HepG2 (cell line): Measurements from ENCODE around the gene DLX5. TPM values are rescaled to one million over a fixed set of nuclear protein-coding genes. Genes with fewer than 3 reads are reported as not detected.

Experiments used
- ATAC-seq: fragments of 200-7000 bp; cut with Tn5 transposase; 3 replicates; pipeline ENCODE4 v1.9.1; 2020; ENCODE audit warnings: mild to moderate bottlenecking, moderate library complexity
- BruUV-seq: library from RNA; stranded (reverse); fragments of 400-500 nt; replicated peaks from 2 replicates; lab custom pipeline; 2021; lab: Mats Ljungman, UMichigan
- CTCF ChIA-PET: fragments of 300-600 bp; formaldehyde crosslinking; extraction: SDS; loops from one replicate; lab custom pipeline; 2021; ENCODE audit warnings: low total read pairs, inconsistent platforms, low intra/inter-chr PET ratio; lab: Yijun Ruan, JAX
- POLR2A ChIA-PET: fragments of 350-600 bp; sonication (Branson Sonifier 250); formaldehyde crosslinking; loops from one replicate; lab custom pipeline; 2020; ENCODE audit warnings: antibody characterized with exemption, inconsistent platforms; lab: Yijun Ruan, JAX
- DNase-seq: peaks from one replicate; pipeline ENCODE4 v3.0.0-alpha.2; 2015; ENCODE audit warnings: low spot score
- FAIRE-seq: peaks from 3 replicates; lab custom pipeline; 2011; peaks lifted over from hg19 to GRCh38; lab: Jason Lieb, UNC
- H2AFZ ChIP-seq: one replicate; pipeline ENCODE4 v1.6.1; 2011; ENCODE audit warnings: low read length, inconsistent platforms
- H3K27ac ChIP-seq: fragments of 300-600 bp; 3 replicates; pipeline ENCODE4 v1.8.0; 2011; ENCODE audit warnings: mixed run types, mild to moderate bottlenecking, mixed read lengths, low read length, inconsistent platforms; ENCODE audit not compliant: insufficient read depth; ENCODE audit errors: extremely low read length
- H3K27me3 ChIP-seq, 2 experiments: fragments of 200-600 bp in 1 of 2; 2 replicates in 1 of 2; 3 replicates in 1 of 2; pipeline versions ENCODE4 v1.6.0 to v1.8.0; 2011; ENCODE audit warnings: low read length in 2 of 2, mild to moderate bottlenecking in 2 of 2, moderate library complexity in 2 of 2, inconsistent platforms in 1 of 2; ENCODE audit not compliant: insufficient read depth in 2 of 2, control insufficient read depth in 1 of 2
- H3K36me3 ChIP-seq, 2 experiments: fragments of 200-600 bp in 1 of 2; replicated peaks in 1 of 2; 2 replicates in 1 of 2; 3 replicates in 1 of 2; pipeline versions ENCODE4 v1.5.1 to v1.8.0; 2011; ENCODE audit warnings: low read length in 2 of 2, inconsistent platforms in 1 of 2; ENCODE audit not compliant: insufficient read depth in 2 of 2, control insufficient read depth in 1 of 2
- H3K4me1 ChIP-seq: 2 replicates; pipeline ENCODE4 v1.5.1; 2012; ENCODE audit warnings: low read length, inconsistent platforms; ENCODE audit not compliant: insufficient read depth
- H3K4me2 ChIP-seq: 2 replicates; pipeline ENCODE4 v1.6.0; 2011; ENCODE audit warnings: low read depth, low read length, inconsistent platforms
- H3K4me3 ChIP-seq, 3 experiments: fragments of 200-600 bp in 1 of 3; sonication (generic), shearing (Covaris generic) in 1 of 3; replicated peaks in 1 of 3; 2 replicates each; pipeline ENCODE4 v1.5.1; 2011 to 2016; ENCODE audit warnings: low read length in 3 of 3, inconsistent platforms in 2 of 3, low read depth in 2 of 3, mild to moderate bottlenecking in 2 of 3, control low read depth in 1 of 3, mixed read lengths in 1 of 3; ENCODE audit not compliant: insufficient read depth in 1 of 3
- H3K79me2 ChIP-seq: one replicate; pipeline ENCODE4 v1.6.1; 2011; ENCODE audit warnings: low read length, inconsistent platforms; ENCODE audit not compliant: insufficient read depth
- H3K9ac ChIP-seq: 2 replicates; pipeline ENCODE4 v1.6.0; 2011; ENCODE audit warnings: mild to moderate bottlenecking, low read depth, low read length, inconsistent platforms; ENCODE audit not compliant: insufficient read depth
- H3K9me3 ChIP-seq: 2 replicates; pipeline ENCODE4 v1.5.1; 2012; ENCODE audit warnings: mild to moderate bottlenecking, low read length
- H4K20me1 ChIP-seq: 2 replicates; pipeline ENCODE4 v1.6.0; 2011; ENCODE audit warnings: inconsistent platforms, mild to moderate bottlenecking, low read length, moderate library complexity; ENCODE audit not compliant: insufficient read depth
- ADNP ChIP-seq: sonication (generic); formaldehyde crosslinking; IDR thresholded peaks from 2 replicates; pipeline ENCODE4 v1.4.0; 2020; ENCODE audit warnings: missing genetic modification reagents
- ATM ChIP-seq: fragments of 450-650 bp; IDR thresholded peaks from 2 replicates; pipeline ENCODE4 v1.7.1; 2017; ENCODE audit warnings: mild to moderate bottlenecking, borderline replicate concordance
- CBX5 ChIP-seq: sonication (generic); formaldehyde crosslinking; IDR thresholded peaks from 2 replicates; pipeline ENCODE4 v1.4.0; 2020; ENCODE audit warnings: missing genetic modification reagents, borderline replicate concordance
- SAP130 ChIP-seq: IDR thresholded peaks from 2 replicates; pipeline ENCODE4 v1.6.1; 2016; ENCODE audit warnings: low read depth
- SRSF4 ChIP-seq: fragments of 200-400 bp; formaldehyde crosslinking; IDR thresholded peaks from one replicate; pipeline ENCODE4 v1.6.1; 2018; ENCODE audit warnings: mild to moderate bottlenecking, low read depth, low read length, moderate library complexity; ENCODE audit not compliant: poor library complexity, severe bottlenecking
- ZBTB20 ChIP-seq: sonication (generic); formaldehyde crosslinking; IDR thresholded peaks from 2 replicates; pipeline ENCODE4 v1.8.1; 2023; ENCODE audit warnings: missing genetic modification reagents, low read depth, mild to moderate bottlenecking, borderline replicate concordance
- ZFP37 ChIP-seq: sonication (generic); formaldehyde crosslinking; IDR thresholded peaks from 2 replicates; pipeline ENCODE4 v1.4.0; 2020; ENCODE audit warnings: missing genetic modification reagents, borderline replicate concordance
- ZIK1 ChIP-seq: sonication (generic); formaldehyde crosslinking; IDR thresholded peaks from 2 replicates; pipeline ENCODE4 v1.5.0; 2020; ENCODE audit warnings: mild to moderate bottlenecking, low read depth, missing genetic modification reagents, borderline replicate concordance
- ZNF772 ChIP-seq: sonication (generic); formaldehyde crosslinking; IDR thresholded peaks from 2 replicates; pipeline ENCODE4 v1.5.0; 2020; ENCODE audit warnings: mild to moderate bottlenecking, missing genetic modification reagents
- ZNF878 ChIP-seq: sonication (generic); formaldehyde crosslinking; IDR thresholded peaks from 2 replicates; pipeline ENCODE4 v1.8.1; 2023; ENCODE audit warnings: mild to moderate bottlenecking, missing genetic modification reagents, moderate library complexity
- in situ Hi-C: cut with HindIII; loops from 2 replicates; pipeline ENCODE4 v1.10.0; 2017; ENCODE audit warnings: low pct_unique_long_range_greater_than_20kb; ENCODE audit not compliant: extremely low pct_ligation_motif_present
- intact Hi-C: fragments of 100-400 bp; cut with micrococcal nuclease; formaldehyde crosslinking; loops from one replicate; pipeline ENCODE4 v1.10.0; 2022; ENCODE audit not compliant: unreplicated experiment
- polyA plus RNA-seq, 8 experiments: library from polyadenylated mRNA; depleted of rRNA in 3 of 8; stranded (reverse) in 7 of 8; unstranded in 1 of 8; fragments of >200 nt; fragmentation: Illumina TruSeq in 4 of 8; extraction: Trizol in 4 of 8; gene quantifications; 2 replicates each; pipeline versions ENCODE4 v1.2.1 to v1.2.3, GENCODE V29; 2011 to 2016; ENCODE audit warnings: low read depth in 4 of 8, missing spikeins in 1 of 8, mixed read lengths in 1 of 8; ENCODE audit not compliant: insufficient read depth in 1 of 8
- total RNA-seq, 5 experiments: library from RNA; depleted of rRNA; stranded (reverse); fragments of >200 nt; fragmentation: Illumina TruSeq; extraction: Trizol; gene quantifications; 2 replicates each; pipeline ENCODE4 v1.2.3, GENCODE V29; 2016; ENCODE audit warnings: low read depth in 1 of 5
- TF ChIP-seq, protein P1 (sequence below): sonication (generic); formaldehyde crosslinking; IDR thresholded peaks from 2 replicates; pipeline ENCODE4 v1.8.0; 2022; ENCODE audit warnings: mild to moderate bottlenecking, missing genetic modification reagents
- TF ChIP-seq, protein P2 (sequence below): sonication (generic); formaldehyde crosslinking; IDR thresholded peaks from 2 replicates; pipeline ENCODE4 v1.4.0; 2020; ENCODE audit warnings: low read depth, mild to moderate bottlenecking, missing genetic modification reagents
- TF ChIP-seq, protein P3 (sequence below): sonication (generic); formaldehyde crosslinking; IDR thresholded peaks from 2 replicates; pipeline ENCODE4 v1.4.0; 2020; ENCODE audit warnings: missing genetic modification reagents, borderline replicate concordance
- TF ChIP-seq, protein P4 (sequence below): sonication (generic); formaldehyde crosslinking; IDR thresholded peaks from 2 replicates; pipeline ENCODE4 v1.4.0; 2020; ENCODE audit warnings: mild to moderate bottlenecking, missing genetic modification reagents, borderline replicate concordance

The DLX5 gene
- total and polyA plus RNA-seq, 2 of the 13 experiments (the other 11 are each of a cell fraction or from before 2014, with no cell fraction given) = not detected

DNA sequence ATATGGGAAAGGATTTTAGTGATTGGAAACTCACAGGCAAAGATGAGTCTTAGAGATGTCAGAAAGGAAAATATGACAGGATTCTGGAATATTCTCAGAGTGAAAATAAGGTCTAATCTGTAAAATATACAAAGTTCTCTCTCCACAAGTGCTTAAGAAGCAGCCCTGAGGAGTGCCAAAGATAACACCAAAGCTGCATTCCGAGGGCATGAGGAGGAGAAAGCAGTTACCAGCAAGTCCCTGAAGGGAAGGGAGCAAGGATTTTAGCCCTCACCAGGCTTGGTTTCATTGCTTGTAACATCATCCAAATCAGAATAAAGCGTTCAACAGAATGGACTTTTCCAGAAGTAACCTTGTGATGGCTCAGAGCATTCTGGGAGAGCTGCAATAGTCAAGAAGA, 50.6 kb downstream of the DLX5 start (continued):
- TF ChIP-seq ZFP37 (CRISPR knock-in tag) = no peak

DNA sequence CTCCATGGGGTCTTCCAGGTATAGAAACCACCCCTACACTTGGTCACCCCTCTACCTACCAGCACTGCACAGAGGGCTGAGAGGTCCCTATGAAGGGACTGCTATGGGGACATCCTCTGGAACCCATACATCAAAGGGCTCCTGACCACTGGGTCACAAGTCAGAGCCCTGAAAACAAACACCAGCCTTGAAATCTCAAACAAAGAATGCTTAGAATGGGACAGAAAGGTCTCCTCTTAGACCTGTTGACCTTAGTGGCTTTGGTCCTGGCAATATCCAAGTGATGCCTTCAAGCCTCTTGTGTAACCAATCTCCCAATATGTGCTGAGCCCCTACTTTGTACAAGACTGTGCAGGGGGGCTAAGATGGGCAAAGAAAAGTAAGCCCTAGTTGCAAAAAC, 53.9 kb downstream of the DLX5 start:
- ATAC-seq = peak; percentile 98
- H3K79me2 ChIP-seq = no peaks in the 10 kb centered on the region
- ChIA-PET CTCF (no interaction called here), POLR2A (interaction anchor here (0.8 to 2.3 kb wide), 3 partner anchors 9 to 46 kb away, joined by 3 to 10 read pairs (median 3); partner anchors contain the start of gene DLX6)
- intact Hi-C loops = loop anchor here (2.0 kb wide), 1 partner anchor 34 kb away; the partner anchor contains the start of gene DLX6
- no peaks in the 10 kb centered on the region for H4K20me1 ChIP-seq
- H3K27ac ChIP-seq = peak overlapping the region; percentile 75
- H3K27me3 ChIP-seq = no peaks in the 10 kb centered on the region
- H2AFZ ChIP-seq = no peak overlapping the region
- H3K9ac ChIP-seq = peak overlapping the region; percentile 27
- in situ Hi-C loops = no loop called here
- H3K4me3 ChIP-seq = peak overlapping the region in 1 of 3 experiments; percentile 17; a peak in 1 of 6 replicates
- no peaks in the 10 kb centered on the region for H3K9me3 ChIP-seq
- H3K4me1 ChIP-seq = peaks cover 42% of the 10 kb centered on the region
- peaks cover 6 to 9% of the 10 kb centered on the region in 2 experiments; a peak in 4 of 5 replicates for H3K36me3 ChIP-seq
- no TSS peak for BruUV-seq
- H3K4me2 ChIP-seq = peak overlapping the region; percentile 64
- peak; percentile 99 for FAIRE-seq
- peak; percentile 96 for DNase-seq
- TF ChIP-seq SRSF4 (no peak), CBX5 (CRISPR knock-in tag) (peak; percentile 79; the same call in 1 of the 2 replicates), ZIK1 (CRISPR knock-in tag) (no peak), ZBTB20 (CRISPR knock-in tag) (no peak), ATM (peak; percentile 57; the same call in 1 of the 2 replicates), ZNF878 (0 out of 2 replicates have a peak, but pooled peaks have one; percentile 34), SAP130 (CRISPR knock-in tag) (peak; percentile 63), ZNF772 (CRISPR knock-in tag) (peak; percentile 67; the same call in 1 of the 2 replicates), ADNP (CRISPR knock-in tag) (no peak)
- TF ChIP-seq, protein P1, sequence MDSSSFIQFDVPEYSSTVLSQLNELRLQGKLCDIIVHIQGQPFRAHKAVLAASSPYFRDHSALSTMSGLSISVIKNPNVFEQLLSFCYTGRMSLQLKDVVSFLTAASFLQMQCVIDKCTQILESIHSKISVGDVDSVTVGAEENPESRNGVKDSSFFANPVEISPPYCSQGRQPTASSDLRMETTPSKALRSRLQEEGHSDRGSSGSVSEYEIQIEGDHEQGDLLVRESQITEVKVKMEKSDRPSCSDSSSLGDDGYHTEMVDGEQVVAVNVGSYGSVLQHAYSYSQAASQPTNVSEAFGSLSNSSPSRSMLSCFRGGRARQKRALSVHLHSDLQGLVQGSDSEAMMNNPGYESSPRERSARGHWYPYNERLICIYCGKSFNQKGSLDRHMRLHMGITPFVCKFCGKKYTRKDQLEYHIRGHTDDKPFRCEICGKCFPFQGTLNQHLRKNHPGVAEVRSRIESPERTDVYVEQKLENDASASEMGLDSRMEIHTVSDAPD (CRISPR knock-in tag) = peak; percentile 78; the same call in 1 of the 2 replicates
- TF ChIP-seq, protein P2, sequence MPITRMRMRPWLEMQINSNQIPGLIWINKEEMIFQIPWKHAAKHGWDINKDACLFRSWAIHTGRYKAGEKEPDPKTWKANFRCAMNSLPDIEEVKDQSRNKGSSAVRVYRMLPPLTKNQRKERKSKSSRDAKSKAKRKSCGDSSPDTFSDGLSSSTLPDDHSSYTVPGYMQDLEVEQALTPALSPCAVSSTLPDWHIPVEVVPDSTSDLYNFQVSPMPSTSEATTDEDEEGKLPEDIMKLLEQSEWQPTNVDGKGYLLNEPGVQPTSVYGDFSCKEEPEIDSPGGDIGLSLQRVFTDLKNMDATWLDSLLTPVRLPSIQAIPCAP (CRISPR knock-in tag) = no peak
- TF ChIP-seq, protein P3, sequence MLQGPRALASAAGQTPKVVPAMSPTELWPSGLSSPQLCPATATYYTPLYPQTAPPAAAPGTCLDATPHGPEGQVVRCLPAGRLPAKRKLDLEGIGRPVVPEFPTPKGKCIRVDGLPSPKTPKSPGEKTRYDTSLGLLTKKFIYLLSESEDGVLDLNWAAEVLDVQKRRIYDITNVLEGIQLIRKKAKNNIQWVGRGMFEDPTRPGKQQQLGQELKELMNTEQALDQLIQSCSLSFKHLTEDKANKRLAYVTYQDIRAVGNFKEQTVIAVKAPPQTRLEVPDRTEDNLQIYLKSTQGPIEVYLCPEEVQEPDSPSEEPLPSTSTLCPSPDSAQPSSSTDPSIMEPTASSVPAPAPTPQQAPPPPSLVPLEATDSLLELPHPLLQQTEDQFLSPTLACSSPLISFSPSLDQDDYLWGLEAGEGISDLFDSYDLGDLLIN (CRISPR knock-in tag) = no peak
- TF ChIP-seq, protein P4, sequence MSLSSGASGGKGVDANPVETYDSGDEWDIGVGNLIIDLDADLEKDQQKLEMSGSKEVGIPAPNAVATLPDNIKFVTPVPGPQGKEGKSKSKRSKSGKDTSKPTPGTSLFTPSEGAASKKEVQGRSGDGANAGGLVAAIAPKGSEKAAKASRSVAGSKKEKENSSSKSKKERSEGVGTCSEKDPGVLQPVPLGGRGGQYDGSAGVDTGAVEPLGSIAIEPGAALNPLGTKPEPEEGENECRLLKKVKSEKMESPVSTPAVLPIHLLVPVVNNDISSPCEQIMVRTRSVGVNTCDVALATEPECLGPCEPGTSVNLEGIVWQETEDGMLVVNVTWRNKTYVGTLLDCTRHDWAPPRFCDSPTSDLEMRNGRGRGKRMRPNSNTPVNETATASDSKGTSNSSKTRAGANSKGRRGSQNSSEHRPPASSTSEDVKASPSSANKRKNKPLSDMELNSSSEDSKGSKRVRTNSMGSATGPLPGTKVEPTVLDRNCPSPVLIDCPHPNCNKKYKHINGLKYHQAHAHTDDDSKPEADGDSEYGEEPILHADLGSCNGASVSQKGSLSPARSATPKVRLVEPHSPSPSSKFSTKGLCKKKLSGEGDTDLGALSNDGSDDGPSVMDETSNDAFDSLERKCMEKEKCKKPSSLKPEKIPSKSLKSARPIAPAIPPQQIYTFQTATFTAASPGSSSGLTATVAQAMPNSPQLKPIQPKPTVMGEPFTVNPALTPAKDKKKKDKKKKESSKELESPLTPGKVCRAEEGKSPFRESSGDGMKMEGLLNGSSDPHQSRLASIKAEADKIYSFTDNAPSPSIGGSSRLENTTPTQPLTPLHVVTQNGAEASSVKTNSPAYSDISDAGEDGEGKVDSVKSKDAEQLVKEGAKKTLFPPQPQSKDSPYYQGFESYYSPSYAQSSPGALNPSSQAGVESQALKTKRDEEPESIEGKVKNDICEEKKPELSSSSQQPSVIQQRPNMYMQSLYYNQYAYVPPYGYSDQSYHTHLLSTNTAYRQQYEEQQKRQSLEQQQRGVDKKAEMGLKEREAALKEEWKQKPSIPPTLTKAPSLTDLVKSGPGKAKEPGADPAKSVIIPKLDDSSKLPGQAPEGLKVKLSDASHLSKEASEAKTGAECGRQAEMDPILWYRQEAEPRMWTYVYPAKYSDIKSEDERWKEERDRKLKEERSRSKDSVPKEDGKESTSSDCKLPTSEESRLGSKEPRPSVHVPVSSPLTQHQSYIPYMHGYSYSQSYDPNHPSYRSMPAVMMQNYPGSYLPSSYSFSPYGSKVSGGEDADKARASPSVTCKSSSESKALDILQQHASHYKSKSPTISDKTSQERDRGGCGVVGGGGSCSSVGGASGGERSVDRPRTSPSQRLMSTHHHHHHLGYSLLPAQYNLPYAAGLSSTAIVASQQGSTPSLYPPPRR (CRISPR knock-in tag) = peak; percentile 91
